ENCODE measurements around the gene SBK1.
"Not testable (repeated sequence)": the region's sequence is repeated elsewhere in the genome, so short reads cannot be mapped to it uniquely, and the experiment has no call there.

Gene SBK1

GRCh38 chr16:28362600-28362999 lies 70.3 kb downstream of the SBK1 start:
- WGBS, result 86% methylated on average over 1 of the region's 5 CpGs
- H3K27ac ChIP-seq (ENCODE audit: low read depth, low read length); H3K36me3 ChIP-seq (ENCODE audit: insufficient read depth, low read length); H3K4me1 ChIP-seq (ENCODE audit: insufficient read depth, low read length); H3K9ac ChIP-seq (ENCODE audit: low read depth, low read length); H3K27me3 ChIP-seq (ENCODE audit: insufficient read depth, low read length); H3K9me3 ChIP-seq (ENCODE audit: insufficient read depth, low read depth, low read length); H3K4me3 ChIP-seq (ENCODE audit: low read length): not testable (repeated sequence)

GRCh38 chr16:28363408-28363807 lies 71.1 kb downstream of the SBK1 start, which contains the start of gene NPIPB6:
NPIPB6 (minus strand) TSS chr16:28363508; CDS start chr16:28362822, 686 bp downstream.
- H3K36me3 ChIP-seq (ENCODE audit: insufficient read depth, low read length); H3K4me3 ChIP-seq (ENCODE audit: low read length); H3K9me3 ChIP-seq (ENCODE audit: insufficient read depth, low read depth, low read length); H3K27me3 ChIP-seq (ENCODE audit: insufficient read depth, low read length); H3K4me1 ChIP-seq (ENCODE audit: insufficient read depth, low read length); H3K9ac ChIP-seq (ENCODE audit: low read depth, low read length); H3K27ac ChIP-seq (ENCODE audit: low read depth, low read length): not testable (repeated sequence)
- WGBS, result no CpG with 5 or more reads among the region's 5 CpGs

- H3K9ac ChIP-seq (ENCODE audit: low read depth, low read length); H3K36me3 ChIP-seq (ENCODE audit: insufficient read depth, low read length); H3K4me1 ChIP-seq (ENCODE audit: insufficient read depth, low read length); H3K27me3 ChIP-seq (ENCODE audit: insufficient read depth, low read length); H3K27ac ChIP-seq (ENCODE audit: low read depth, low read length); H3K9me3 ChIP-seq (ENCODE audit: insufficient read depth, low read depth, low read length); H3K4me3 ChIP-seq (ENCODE audit: low read length): not testable (repeated sequence)
- WGBS, result no CpG with 5 or more reads among the region's 75 CpGs
Observed at GRCh38 chr16:28364268-28365173, 72.2 kb downstream of the SBK1 start.

- not testable (repeated sequence) for H3K27me3 ChIP-seq (ENCODE audit: insufficient read depth, low read length); H3K9me3 ChIP-seq (ENCODE audit: insufficient read depth, low read depth, low read length); H3K4me1 ChIP-seq (ENCODE audit: insufficient read depth, low read length); H3K9ac ChIP-seq (ENCODE audit: low read depth, low read length); H3K4me3 ChIP-seq (ENCODE audit: low read length); H3K27ac ChIP-seq (ENCODE audit: low read depth, low read length); H3K36me3 ChIP-seq (ENCODE audit: insufficient read depth, low read length)
- 75% methylated on average over 13 of the region's 32 CpGs for WGBS
Observed at GRCh38 chr16:28367926-28368325, 75.6 kb downstream of the SBK1 start.

Data from HUES64 (cell line).